GM12874 (cell line): Measurements from ENCODE around the gene RPL10.

Source experiments
- TF ChIP-seq, protein P1 (sequence below): IDR thresholded peaks from 2 replicates; pipeline ENCODE4 v1.5.1; 2011; ENCODE audit warnings: low read depth, mild to moderate bottlenecking, control low read depth, low read length, moderate library complexity; ENCODE audit not compliant: insufficient read depth

RPL10 gene

GRCh38 chrX:154430916-154431315 lies 32.7 kb downstream of the RPL10 start:
- TF ChIP-seq, protein P1, sequence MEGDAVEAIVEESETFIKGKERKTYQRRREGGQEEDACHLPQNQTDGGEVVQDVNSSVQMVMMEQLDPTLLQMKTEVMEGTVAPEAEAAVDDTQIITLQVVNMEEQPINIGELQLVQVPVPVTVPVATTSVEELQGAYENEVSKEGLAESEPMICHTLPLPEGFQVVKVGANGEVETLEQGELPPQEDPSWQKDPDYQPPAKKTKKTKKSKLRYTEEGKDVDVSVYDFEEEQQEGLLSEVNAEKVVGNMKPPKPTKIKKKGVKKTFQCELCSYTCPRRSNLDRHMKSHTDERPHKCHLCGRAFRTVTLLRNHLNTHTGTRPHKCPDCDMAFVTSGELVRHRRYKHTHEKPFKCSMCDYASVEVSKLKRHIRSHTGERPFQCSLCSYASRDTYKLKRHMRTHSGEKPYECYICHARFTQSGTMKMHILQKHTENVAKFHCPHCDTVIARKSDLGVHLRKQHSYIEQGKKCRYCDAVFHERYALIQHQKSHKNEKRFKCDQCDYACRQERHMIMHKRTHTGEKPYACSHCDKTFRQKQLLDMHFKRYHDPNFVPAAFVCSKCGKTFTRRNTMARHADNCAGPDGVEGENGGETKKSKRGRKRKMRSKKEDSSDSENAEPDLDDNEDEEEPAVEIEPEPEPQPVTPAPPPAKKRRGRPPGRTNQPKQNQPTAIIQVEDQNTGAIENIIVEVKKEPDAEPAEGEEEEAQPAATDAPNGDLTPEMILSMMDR: no peak

DNA sequence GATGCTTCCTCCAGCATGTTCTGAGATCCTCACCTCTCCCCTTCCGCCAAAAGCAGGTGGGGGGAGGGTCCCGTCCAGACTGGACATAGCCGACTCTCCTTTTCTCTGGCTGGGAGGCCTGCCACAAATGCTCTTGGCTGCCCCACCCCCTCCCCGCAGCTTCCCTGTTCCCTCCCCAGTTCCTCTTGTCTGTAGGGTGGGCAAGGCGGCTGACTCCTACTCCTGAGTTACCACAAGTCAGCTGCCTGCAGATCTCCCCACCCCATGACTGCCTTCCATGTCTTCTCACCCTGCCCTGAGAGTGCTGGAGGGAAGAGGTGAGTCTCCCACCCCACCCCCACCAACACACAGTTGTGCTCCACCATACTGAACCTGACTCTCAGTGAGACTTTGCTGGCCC lies 33.2 kb downstream of the RPL10 start:
- TF ChIP-seq, protein P1: no peak

DNA sequence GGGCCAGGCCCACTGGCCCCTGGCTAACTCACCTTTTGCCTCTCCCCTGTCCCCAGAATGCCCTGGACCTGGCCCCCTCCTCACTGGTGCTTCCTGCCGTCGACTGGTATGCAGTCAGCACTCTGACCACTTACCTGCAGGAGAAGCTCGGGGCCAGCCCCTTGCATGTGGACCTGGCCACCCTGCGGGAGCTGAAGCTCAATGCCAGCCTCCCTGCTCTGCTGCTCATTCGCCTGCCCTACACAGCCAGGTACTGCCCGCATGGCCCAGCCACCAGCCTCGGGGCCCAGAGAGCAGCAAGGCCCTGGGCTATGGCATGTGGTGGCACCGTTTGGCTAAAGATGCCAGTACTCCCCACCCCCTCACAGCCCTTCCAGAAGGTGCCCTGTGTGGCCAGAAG lies 34.0 kb downstream of the RPL10 start:
- TF ChIP-seq, protein P1: no peak

- TF ChIP-seq, protein P1: no peak
Observed at GRCh38 chrX:154433605-154434004, 35.4 kb downstream of the RPL10 start.

- TF ChIP-seq, protein P1: no peak
Observed at GRCh38 chrX:154434394-154435168, 36.4 kb downstream of the RPL10 start.

GRCh38 chrX:154435171-154435733 lies 37.1 kb downstream of the RPL10 start:
- TF ChIP-seq, protein P1: no peak

- TF ChIP-seq, protein P1: no peak
Observed at GRCh38 chrX:154436374-154436982, 38.3 kb downstream of the RPL10 start.
